Measurements from ENCODE around the gene ATP8A1.
"Not testable (repeated sequence)": the region's sequence is repeated elsewhere in the genome, so short reads cannot be mapped to it uniquely, and the experiment has no call there.

The ATP8A1 gene

DNA sequence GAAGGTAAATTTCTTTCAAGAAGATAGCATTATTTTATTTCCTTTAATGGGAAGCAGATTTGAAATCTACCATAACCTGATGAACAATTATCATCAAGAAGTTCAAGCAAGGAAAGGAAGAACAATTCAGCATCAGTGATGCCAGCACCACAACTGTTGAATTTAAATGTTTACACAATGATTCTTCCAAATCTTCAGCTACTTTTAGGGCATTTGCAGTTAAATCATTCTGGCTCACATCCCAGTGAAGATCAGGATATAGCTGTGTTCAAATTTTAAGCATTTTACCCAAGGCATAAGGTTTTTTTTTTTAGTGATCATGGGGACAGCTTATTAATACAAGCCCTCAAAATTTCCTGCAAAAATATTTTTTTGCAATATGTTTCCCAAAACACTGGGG is 146.7 kb downstream of the ATP8A1 start:
- no peak for DNase-seq (ENCODE audit: low read depth in 2 of 2)

DNA sequence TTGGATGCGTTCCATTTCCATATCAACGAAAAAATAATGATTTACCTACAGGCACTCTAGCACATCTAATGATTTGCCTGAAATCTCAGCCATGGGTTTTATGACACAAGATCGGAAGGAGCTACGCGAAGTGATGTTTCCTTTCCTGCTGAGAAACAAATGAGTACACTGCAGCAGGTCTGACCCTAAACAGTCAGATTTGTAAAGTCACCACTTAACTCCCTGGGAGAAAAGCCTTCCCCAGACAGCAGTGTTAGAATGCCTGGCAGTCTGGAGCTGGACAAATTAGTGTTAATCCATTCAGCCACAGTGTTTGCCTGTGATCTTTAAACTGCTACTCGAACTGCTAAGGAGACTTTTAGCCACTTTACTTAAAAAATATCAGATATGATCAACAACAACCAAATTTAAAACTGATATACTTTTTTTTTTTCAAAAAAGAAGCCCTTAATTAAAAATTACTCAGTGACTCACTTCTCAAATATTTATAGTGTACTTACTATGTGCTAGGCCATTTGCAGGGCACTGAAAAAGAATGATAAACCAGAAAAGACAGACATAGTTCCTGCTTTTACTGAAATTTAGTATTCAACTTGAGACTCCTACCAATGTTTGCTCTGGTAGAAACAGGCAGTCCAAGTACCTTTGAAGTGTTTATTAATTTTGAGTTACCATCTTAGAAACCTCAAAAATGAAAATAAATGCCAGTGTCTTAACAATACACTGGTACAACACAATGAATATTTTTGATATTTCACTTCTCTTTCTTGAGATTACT is 155.1 kb downstream of the ATP8A1 start:
- DNase-seq (ENCODE audit: low read depth in 2 of 2) = no peak

DNA sequence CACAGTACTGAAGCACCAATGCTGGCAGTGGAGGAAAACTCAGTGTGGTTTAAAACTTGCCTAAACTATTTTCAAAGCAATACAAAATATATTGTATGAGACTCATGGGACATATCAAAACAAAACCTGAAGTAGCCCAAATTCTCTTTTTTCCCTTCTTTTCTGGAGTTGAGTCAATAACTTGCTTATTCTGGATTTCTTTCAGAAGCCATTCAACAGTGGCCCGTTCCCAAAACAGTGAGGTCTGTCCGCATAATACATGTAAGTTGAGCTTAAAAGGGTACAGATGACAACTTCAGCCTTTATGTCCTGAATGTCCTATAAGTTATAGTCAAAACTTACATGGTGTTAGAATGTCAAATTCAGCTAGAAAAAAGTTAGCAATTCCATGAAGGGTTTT is 158.9 kb downstream of the ATP8A1 start:
- DNase-seq (ENCODE audit: low read depth in 2 of 2) = no peak

DNA sequence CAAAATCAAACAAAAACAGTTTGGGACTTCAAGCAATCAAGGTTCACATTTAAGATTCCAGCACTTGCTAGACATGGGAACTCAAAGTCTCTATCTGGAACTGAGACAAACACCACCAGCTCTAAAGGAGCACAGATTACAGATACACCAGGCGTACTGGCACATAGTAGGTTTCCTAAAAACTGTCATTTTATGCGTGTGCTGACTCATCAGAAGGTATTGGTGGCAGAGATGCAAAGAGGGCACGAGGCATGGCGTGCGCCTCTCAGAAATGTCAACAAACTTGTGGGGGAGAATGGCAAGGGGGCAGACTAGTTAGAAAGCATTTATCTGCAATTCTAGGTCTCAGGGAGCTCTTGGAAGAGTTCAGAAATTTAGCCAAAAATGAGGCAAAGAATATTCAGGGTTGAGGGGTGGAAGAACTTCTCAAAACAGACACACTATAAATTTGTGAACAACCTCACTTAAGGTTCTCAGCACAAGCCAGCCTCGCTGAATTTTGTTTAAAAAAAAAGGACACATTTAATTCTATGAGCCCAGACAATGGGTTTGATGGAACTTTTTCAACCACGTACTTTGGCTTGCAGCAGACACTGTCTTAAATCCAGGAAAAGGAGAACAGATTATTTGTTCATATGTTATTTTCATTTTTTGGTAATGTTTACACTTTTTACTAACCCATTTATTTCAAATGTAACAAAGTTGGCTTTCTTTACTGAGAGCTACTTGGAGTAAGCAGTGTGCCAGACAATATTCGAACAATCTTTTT is 159.6 kb downstream of the ATP8A1 start:
- no peak for DNase-seq (ENCODE audit: low read depth in 2 of 2)

DNA sequence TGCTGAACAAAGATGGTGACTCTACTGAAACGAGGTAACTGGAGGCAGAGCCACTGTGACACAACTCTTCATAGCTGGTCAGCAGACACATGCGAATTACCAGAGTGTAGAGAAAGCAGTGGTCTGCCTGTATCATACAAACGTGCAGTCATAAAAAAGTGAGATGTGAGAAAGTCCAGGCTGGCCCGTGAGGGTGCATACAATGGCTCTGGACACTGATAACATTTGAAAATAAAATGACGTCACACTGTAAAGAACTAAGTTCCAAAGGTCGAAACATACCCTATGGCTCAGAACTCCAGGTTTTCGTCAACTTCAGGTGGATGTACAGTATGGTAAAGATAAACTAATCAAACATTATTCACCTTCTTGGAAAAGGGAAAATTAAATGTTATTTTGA is 163.9 kb downstream of the ATP8A1 start:
- no peak for DNase-seq (ENCODE audit: low read depth in 2 of 2)

DNA sequence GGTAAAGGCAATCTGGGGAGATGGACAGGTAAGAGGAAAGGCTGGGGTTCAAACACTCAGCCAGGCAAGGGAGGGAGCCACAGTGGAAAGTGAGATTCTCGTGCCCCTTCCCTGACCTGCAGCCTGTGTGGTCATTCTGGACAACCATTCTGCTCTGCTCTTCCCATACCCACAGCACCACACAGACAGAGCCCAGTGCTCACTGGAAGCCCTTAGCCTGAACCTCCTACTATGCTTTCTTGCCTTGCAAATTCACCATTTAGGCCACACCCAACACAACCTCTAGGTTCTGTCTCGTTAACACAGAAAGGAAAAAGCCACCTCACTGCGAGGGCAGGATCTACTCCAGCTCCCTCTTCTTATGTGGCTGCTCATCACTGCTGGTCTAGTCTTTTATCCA is 166.9 kb downstream of the ATP8A1 start:
- DNase-seq (ENCODE audit: low read depth in 2 of 2) = no peak

DNA sequence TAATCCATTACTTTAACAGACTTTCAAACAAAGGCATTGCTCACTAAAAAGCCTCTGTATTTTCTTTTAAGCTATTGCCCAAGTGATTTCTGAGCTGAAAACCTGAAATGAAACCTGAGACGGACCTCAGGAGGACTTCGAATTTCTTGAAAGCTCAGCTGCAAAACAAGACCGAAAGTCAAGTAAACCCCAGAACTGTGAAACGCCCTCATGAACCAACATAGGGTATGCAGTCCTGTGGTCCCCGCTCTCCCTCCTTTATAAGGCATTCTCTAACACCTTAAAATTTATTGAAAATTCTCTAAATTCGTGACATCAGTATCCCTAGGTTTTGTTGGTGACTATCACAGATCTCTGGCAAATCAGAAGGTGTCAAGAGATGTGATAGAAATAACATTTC is 167.8 kb downstream of the ATP8A1 start:
- no peak for DNase-seq (ENCODE audit: low read depth in 2 of 2)

DNA sequence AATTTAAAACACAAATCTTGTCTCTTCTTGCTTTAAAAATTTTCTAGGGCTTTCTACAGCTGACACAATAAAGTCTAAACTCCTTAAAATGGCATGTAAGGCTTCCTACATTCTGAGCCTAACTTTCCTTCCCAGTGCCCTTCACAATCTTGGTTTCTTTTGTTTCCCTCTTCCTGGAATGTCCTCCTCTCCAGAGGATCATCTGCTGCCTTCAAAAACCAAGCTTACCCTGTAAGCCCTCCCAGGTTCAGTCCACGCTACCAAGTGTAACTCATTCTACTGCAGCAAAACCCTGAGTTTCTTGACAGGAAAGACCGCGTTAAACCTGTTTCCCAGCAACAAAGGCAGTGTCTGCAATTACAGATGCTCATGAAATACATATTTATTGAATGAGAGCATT is 168.4 kb downstream of the ATP8A1 start:
- no peak for DNase-seq (ENCODE audit: low read depth in 2 of 2)

DNA sequence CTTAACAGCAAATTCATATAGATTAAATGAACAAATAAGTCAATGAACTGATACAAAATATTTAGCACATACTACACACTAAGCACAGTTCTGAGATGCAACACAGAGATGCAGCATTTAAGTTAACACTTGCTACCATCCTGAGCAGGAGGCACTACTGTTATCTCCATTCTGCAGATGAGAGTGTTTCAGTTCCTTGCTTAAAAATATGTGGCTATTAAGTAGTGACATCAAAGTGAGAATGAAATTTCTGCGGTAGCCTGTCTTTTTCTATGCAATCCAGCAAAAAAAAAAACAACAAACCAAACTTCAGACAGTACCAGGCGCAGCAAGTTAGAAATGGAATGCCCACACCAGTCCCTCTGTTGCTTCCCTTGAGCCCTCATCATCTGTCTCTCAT is 168.8 kb downstream of the ATP8A1 start:
- DNase-seq (ENCODE audit: low read depth in 2 of 2) = no peak

DNA sequence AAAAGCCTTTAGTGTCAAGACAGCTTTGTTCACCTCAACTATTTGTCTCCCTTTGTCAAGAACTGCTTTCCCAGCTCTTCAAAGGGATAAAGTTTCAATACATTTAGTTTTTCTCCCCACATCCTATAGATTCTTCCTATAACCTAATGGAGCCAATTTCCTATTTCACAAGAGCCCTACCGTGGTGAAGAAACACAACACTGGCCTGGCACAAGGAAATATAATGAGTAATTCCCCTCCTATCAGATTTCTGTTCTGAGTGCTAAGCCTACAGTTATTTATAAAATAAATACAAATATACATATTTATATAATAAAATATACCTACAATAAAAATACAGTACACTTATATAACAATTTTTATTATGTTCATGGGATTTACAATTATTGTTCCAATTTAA is 169.7 kb downstream of the ATP8A1 start:
- no peak for DNase-seq (ENCODE audit: low read depth in 2 of 2)

DNA sequence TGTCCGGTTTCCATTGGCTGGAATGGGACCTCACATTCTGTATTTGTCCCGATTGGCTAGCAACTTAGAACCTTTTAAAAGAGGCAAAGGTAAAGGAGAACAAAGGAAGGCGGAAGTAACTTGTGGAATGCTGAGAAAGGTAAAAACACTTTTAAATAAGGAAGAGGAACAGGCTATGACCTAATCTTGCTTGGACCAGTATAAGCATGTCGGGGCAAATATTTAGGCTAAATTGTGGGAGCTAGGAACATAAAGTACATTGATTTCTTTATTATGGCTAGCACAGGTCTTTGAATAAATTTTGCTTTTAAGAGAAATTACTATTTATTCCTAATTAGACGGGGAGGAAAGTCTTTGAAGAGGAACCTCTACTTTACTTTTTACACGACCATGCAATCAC is 170.7 kb downstream of the ATP8A1 start:
- not testable (repeated sequence) for DNase-seq (ENCODE audit: low read depth in 2 of 2)

DNA sequence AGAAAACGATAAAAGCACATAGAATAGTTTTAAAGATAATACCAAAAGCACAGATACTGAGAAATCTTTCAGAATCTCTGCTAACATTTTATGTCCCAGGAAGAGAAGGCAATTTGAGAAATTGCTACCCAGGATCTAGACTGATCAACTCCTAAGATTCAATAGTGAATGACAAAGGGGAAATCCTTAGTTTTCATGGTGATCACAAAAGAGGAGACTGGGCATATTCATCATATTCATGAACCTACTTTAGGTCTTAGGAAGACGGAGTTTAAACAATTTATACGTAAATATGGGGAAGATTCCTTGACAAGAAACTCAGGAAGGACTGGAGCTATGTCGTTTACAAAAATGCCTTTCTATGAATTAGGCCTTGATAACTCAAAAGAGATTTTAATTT is 172.3 kb downstream of the ATP8A1 start:
- no peak for DNase-seq (ENCODE audit: low read depth in 2 of 2)

DNA sequence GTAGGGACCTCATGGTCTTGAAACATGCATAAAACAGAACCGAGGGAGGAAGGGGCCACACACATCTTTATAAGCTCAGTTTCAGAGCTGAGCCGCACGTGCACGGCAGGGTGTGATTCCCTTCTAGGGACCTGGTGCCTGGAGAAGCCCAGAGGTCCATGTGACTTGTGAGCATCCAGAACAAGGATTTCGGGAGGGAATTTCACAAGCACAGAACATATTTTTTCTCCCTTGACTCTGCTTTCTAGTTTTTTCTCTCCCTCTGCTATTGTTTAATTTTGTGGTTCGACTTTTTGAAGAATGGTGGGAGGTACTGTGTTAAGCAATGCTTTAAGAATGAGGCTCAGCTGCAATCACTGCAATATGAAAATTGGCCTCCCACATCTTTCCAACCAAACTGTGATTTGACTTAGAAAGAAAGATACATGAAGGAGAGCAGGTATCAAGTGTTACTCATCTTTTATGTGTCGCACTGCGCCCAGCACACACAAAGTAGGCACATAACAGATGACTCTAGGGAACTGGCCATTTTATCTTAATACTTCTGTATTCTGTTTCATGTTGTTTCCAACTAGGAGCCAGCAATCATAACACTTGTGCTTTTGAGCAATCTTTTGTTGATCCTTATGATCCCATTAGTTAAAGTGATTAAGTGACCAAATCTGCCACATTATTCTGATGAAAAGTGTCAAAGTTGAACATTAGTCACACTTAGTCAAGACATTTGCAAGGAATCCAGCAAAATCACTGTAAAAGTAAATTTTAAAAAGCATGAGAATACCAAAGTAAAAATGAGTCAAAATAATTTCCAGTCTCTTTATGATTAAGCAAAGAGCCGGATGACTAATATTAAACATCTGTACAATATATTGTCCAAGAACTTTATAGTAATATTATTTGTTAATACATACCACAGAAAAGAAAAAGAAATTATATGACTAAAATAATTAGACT is 173.2 kb downstream of the ATP8A1 start:
- no peak for DNase-seq (ENCODE audit: low read depth in 2 of 2)

DNA sequence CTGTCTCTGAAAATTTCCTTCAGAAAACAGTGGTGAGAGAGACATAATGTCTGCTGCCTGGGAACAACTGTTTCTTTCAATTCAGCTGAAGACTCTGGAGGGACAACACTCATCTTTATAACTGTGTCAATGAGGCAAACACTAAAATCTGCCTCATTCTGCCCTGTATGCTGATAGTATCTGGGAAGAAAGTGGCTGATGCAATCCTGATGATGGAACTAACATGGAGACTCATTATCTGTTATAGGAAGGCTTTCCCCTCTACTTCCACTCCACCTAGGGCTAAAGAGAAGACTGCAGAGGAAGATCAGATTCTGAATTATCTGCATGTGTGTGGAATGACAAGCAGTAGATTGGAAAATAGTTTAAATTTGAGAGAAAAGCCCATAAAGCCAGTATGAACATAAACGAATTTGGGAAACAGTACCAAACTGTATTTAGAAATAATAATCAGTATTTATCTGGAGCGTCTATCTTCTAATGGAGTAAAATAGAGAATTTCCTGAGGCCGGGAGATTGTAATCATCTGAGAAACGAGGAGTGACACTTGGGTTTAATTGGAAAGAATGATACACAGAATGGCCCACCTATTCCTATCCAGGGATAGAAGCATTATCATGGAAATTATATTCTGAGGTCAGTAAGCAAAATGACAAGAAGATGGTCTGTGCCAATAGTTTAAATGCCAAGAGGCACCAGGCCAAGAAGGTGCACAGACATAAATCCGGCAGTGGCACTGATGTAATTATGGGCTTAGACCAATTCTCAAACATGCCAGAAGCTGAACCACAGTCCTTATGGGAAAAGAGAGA is 174.2 kb downstream of the ATP8A1 start:
- no peak for DNase-seq (ENCODE audit: low read depth in 2 of 2)

DNA sequence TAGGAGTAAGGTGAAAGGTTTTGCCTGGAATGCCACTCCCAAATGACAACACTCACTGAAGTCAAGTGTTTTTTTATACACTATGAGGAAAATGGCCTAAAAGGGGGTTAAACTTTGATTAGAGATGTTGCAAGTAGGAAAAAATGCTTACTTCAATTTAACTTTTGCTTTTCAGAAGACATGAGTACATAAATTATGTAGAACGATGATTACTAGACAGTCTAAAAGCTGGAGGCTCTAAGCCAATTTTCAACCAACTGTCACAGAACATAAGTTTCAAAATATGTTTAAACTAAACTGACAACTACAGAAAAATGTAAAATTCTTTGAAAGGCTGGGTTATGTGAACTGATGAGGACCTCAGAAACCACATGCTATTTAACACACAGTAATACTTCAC is 176.2 kb downstream of the ATP8A1 start:
- no peak for DNase-seq (ENCODE audit: low read depth in 2 of 2)

DNA sequence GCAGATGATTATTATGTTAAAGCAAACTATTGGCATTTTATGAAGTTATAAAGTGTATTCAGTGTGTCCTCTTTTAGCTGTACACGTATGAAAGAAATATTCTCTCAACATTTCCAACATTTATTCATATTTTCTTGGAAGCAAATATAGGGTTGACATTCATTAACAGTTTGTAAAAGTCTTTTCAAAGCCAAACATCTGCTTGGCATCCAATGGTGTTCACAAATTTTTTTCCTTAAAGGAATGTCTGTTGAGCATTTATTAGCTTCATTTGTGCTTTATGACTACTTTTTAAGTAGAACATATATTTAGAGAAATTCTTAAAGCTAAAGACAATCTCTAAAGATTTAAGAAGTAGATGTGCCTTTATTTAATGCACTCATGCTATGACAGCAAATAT is 176.6 kb downstream of the ATP8A1 start:
- DNase-seq (ENCODE audit: low read depth in 2 of 2) = no peak

DNA sequence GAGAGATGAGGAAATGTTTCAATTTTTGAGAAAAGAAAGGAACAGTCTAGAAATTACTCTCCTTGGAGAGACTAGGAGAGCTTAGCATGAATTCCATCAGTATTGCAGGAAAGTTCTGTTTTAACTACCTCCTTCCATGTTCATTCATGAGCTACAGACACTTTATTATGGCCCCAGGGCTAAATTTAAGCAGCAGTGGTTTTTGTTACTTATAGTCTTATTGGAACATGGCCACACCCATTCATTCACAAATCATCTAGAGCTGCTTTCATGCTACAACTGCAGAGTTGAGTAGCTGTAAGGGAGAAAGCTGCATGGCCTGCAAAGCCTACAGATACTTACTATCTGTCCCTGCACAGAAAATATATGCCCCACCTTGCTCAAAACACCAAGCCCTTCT is 178.0 kb downstream of the ATP8A1 start:
- DNase-seq (ENCODE audit: low read depth in 2 of 2) = no peak

DNA sequence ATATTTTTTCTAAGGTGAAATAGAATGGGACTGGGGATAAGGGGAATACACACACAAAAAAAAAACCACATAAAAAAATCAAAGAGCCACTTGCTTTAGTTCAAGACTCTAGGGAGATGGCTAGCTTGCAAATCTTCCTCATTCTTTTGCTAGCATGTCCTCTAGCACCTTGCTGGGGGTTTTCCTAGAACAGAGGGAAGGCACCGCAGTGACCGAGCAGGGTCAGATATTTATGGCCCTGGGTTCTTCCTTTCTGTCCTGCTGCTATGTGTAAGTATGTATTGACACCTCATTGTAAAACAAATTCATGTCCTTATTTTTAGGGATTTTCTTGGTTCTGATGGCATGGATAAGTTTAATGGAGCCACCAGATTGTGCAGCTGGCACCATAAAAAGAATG is 178.4 kb downstream of the ATP8A1 start:
- no peak for DNase-seq (ENCODE audit: low read depth in 2 of 2)

DNA sequence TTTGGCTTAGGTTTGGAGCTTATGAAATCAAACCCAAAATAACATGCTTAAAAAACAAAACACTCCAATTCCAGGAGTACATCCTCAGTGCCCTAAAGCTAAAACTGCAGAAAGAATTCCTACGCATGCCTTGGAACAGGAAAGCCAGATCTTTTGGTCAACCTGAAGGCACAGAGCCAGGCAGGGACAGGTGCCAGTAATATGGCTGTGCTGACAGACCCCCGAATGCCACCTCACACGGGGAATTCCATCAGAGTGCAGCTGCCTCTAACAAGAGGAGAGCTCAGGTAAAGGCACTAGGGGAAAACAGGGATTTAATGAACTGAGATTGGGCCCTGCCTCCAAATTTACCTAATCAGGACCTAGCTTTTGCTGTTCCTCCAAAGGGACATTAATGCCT is 182.5 kb downstream of the ATP8A1 start:
- DNase-seq (ENCODE audit: low read depth in 2 of 2) = no peak

DNA sequence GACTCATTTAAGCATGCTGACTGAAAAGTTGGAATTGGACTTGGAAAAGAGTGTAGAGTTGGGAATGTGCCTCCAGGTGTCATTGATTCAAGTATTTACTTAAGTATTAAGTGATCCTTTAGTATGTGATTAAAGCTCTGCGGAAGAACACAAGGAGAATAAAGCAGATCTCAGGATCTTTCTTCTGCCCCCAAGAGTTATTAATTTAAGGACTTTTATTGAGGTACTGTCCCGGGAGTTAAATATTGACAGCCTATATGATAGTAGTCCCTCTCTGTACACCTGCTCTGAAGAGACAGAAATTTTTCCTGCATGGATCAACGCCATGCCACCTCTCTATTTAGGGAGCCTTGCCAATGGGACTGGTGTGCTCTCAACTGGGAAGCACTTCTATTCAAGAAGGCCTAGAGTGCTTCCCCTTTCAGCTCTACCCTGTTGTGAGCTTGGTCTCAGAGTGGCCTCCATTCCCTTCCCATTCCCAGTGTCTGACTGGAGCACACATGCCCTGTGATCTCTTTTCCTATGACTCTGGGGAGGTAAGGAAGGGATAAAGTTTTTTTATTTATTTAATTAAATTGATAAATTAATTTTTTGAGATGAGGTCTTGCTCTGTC is 183.7 kb downstream of the ATP8A1 start:
- DNase-seq (ENCODE audit: low read depth in 2 of 2) = no peak

DNA sequence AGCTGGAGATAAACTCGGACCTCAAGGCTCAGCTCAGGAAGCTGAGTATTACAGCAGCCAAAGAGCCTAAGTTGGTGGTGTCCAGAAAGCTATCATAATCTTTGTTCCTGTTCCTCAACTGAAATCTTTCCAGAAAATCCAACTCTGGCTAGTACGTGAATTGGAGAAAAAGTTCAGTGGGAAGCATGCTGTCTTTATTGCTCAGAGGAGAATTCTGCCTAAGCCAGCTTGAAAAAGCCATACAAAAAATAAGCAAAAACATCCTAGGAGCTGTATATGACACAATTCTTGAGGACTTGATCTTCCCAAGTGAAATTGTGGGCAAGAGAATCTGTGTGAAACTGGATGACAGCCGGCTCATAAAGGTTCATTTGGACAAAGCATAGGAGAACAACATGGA is 185.0 kb downstream of the ATP8A1 start:
- no peak for DNase-seq (ENCODE audit: low read depth in 2 of 2)
